Panc1 (cell line): ENCODE measurements around the gene WNK1. TPM values are rescaled to one million over a fixed set of nuclear protein-coding genes. Genes with fewer than 3 reads are reported as not detected.

Experiments
- ATAC-seq: fragments of 200-7000 bp; cut with Tn5 transposase; 2 replicates; pipeline ENCODE4 v1.9.1; 2020; ENCODE audit warnings: mild to moderate bottlenecking, moderate library complexity
- BruUV-seq: library from RNA; stranded (reverse); fragments of 400-500 nt; replicated peaks from 2 replicates; lab custom pipeline; 2021; lab: Mats Ljungman, UMichigan
- CTCF ChIA-PET: fragments of 300-600 bp; sonication (Branson Sonifier 250); formaldehyde crosslinking; loops from one replicate; lab custom pipeline; 2022; ENCODE audit warnings: antibody characterized with exemption; lab: Charles Lee
- POLR2A ChIA-PET: fragments of 300-600 bp; sonication (Branson Sonifier 250); formaldehyde crosslinking; loops from one replicate; lab custom pipeline; 2022; ENCODE audit warnings: antibody characterized with exemption; lab: Charles Lee
- DNase-seq: peaks from one replicate; pipeline ENCODE4 v3.0.0-alpha.2; 2010; ENCODE audit warnings: low read depth, low spot score
- H3K27ac ChIP-seq: 2 replicates; pipeline ENCODE4 v1.5.1; 2011; ENCODE audit warnings: mild to moderate bottlenecking, low read length, inconsistent platforms
- H3K27me3 ChIP-seq: fragments of 200-500 bp; sonication (Bioruptor generic); 2 replicates; pipeline ENCODE4 v1.6.0; 2014; ENCODE audit warnings: low read length, inconsistent platforms; ENCODE audit not compliant: control insufficient read depth, insufficient read depth
- H3K36me3 ChIP-seq: fragments of 200-500 bp; sonication (Bioruptor generic); 2 replicates; pipeline ENCODE4 v1.5.1; 2014; ENCODE audit warnings: inconsistent platforms, mild to moderate bottlenecking, low read length, moderate library complexity; ENCODE audit not compliant: control insufficient read depth, insufficient read depth
- H3K4me1 ChIP-seq: 2 replicates; pipeline ENCODE4 v1.5.1; 2011; ENCODE audit warnings: inconsistent platforms, mild to moderate bottlenecking, low read length, moderate library complexity; ENCODE audit not compliant: control insufficient read depth, insufficient read depth
- H3K4me3 ChIP-seq, 2 experiments: 2 replicates each; pipeline ENCODE4 v1.5.1; 2011 to 2012; ENCODE audit warnings: low read depth in 2 of 2, low read length in 2 of 2, mild to moderate bottlenecking in 2 of 2, inconsistent platforms in 1 of 2, moderate library complexity in 1 of 2
- H3K9me3 ChIP-seq: fragments of 200-500 bp; sonication (Bioruptor generic); 2 replicates; pipeline ENCODE4 v1.5.1; 2014; ENCODE audit warnings: low read depth, mild to moderate bottlenecking, inconsistent platforms, low read length, moderate library complexity; ENCODE audit not compliant: control insufficient read depth, insufficient read depth
- POLR2AphosphoS5 ChIP-seq: IDR thresholded peaks from 2 replicates; pipeline ENCODE4 v1.6.1; 2012; ENCODE audit warnings: mild to moderate bottlenecking, low read depth, low read length, moderate library complexity
- SIN3A ChIP-seq: IDR thresholded peaks from 2 replicates; pipeline ENCODE4 v1.6.1; 2012; ENCODE audit warnings: low read depth, mild to moderate bottlenecking, low read length, moderate library complexity, borderline replicate concordance; ENCODE audit not compliant: insufficient read depth
- TCF7L2 ChIP-seq: IDR thresholded peaks from 2 replicates; pipeline ENCODE4 v1.6.1; 2011; ENCODE audit warnings: mild to moderate bottlenecking, low read depth, low read length, inconsistent platforms
- in situ Hi-C: cut with HindIII; loops from 2 replicates; pipeline ENCODE4 v1.10.0; 2016; ENCODE audit warnings: low sequenced_read_pairs, low pct_unique_long_range_greater_than_20kb
- intact Hi-C: fragments of 100-400 bp; cut with micrococcal nuclease; formaldehyde crosslinking; loops from one replicate; pipeline ENCODE4 v1.10.0; 2022; ENCODE audit not compliant: unreplicated experiment
- total RNA-seq: library from RNA; stranded (reverse); gene quantifications from one replicate; pipeline ENCODE4 v1.2.1, GENCODE V29; 2021; ENCODE audit not compliant: unreplicated experiment
- TF ChIP-seq, protein P1 (sequence below): fragments of 450-650 bp; IDR thresholded peaks from 2 replicates; pipeline ENCODE4 v1.5.1; 2017; ENCODE audit warnings: mild to moderate bottlenecking
- TF ChIP-seq, protein P2 (sequence below), 2 experiments: IDR thresholded peaks; 2 replicates each; pipeline ENCODE4 v1.6.1; 2011 to 2012; ENCODE audit warnings: low read depth in 2 of 2, control low read depth in 1 of 2, low read length in 1 of 2, mild to moderate bottlenecking in 1 of 2, moderate library complexity in 1 of 2; ENCODE audit not compliant: insufficient read depth in 1 of 2

The WNK1 gene
- total RNA-seq, 1 experiment from 2014 or later, result 181 TPM

DNA sequence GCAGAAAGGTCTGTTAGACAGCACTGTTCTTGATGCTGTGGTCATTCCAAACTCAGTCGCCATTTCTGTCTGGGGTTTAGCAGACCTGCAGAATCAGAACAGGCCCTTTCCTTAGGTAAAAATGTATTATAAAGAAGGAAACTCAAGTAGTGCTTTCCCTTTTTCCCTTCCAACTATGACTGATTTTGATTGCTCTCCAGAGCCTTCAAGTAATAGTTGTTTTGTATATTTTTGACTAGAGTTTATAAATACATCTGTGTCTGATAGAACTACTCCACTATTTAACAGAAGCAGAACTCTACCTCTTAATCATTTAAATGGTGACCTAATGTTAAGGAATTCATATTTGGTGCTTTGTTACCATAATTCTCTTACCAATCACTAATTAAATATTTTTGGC is 74.0 kb downstream of the WNK1 start:
- BruUV-seq, result no TSS peak
- ChIA-PET POLR2A (no interaction called here), CTCF (no interaction called here)
- Histone ChIP-seq H3K4me1 (no peaks in the 10 kb centered on the region), H3K27me3 (no peaks in the 10 kb centered on the region), H3K27ac (no peak overlapping the region), H3K4me3 (no peak overlapping the region), H3K9me3 (no peaks in the 10 kb centered on the region; the same call in 1 of the 2 replicates), H3K36me3 (peaks cover 21% of the 10 kb centered on the region)
- intact Hi-C loops (no loop called here), in situ Hi-C loops (no loop called here)
- no peak for DNase-seq
- TF ChIP-seq POLR2AphosphoS5 (no peak), SIN3A (no peak), TCF7L2 (no peak)
- TF ChIP-seq, protein P1, sequence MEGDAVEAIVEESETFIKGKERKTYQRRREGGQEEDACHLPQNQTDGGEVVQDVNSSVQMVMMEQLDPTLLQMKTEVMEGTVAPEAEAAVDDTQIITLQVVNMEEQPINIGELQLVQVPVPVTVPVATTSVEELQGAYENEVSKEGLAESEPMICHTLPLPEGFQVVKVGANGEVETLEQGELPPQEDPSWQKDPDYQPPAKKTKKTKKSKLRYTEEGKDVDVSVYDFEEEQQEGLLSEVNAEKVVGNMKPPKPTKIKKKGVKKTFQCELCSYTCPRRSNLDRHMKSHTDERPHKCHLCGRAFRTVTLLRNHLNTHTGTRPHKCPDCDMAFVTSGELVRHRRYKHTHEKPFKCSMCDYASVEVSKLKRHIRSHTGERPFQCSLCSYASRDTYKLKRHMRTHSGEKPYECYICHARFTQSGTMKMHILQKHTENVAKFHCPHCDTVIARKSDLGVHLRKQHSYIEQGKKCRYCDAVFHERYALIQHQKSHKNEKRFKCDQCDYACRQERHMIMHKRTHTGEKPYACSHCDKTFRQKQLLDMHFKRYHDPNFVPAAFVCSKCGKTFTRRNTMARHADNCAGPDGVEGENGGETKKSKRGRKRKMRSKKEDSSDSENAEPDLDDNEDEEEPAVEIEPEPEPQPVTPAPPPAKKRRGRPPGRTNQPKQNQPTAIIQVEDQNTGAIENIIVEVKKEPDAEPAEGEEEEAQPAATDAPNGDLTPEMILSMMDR, result no peak
- TF ChIP-seq, protein P2, sequence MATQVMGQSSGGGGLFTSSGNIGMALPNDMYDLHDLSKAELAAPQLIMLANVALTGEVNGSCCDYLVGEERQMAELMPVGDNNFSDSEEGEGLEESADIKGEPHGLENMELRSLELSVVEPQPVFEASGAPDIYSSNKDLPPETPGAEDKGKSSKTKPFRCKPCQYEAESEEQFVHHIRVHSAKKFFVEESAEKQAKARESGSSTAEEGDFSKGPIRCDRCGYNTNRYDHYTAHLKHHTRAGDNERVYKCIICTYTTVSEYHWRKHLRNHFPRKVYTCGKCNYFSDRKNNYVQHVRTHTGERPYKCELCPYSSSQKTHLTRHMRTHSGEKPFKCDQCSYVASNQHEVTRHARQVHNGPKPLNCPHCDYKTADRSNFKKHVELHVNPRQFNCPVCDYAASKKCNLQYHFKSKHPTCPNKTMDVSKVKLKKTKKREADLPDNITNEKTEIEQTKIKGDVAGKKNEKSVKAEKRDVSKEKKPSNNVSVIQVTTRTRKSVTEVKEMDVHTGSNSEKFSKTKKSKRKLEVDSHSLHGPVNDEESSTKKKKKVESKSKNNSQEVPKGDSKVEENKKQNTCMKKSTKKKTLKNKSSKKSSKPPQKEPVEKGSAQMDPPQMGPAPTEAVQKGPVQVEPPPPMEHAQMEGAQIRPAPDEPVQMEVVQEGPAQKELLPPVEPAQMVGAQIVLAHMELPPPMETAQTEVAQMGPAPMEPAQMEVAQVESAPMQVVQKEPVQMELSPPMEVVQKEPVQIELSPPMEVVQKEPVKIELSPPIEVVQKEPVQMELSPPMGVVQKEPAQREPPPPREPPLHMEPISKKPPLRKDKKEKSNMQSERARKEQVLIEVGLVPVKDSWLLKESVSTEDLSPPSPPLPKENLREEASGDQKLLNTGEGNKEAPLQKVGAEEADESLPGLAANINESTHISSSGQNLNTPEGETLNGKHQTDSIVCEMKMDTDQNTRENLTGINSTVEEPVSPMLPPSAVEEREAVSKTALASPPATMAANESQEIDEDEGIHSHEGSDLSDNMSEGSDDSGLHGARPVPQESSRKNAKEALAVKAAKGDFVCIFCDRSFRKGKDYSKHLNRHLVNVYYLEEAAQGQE (IDR thresholded peaks at IDR 0.05; ENCODE audit: insufficient read depth in 1 of 2, low read depth in 2 of 2, low read length in 1 of 2), result no peak
- no peak for ATAC-seq

DNA sequence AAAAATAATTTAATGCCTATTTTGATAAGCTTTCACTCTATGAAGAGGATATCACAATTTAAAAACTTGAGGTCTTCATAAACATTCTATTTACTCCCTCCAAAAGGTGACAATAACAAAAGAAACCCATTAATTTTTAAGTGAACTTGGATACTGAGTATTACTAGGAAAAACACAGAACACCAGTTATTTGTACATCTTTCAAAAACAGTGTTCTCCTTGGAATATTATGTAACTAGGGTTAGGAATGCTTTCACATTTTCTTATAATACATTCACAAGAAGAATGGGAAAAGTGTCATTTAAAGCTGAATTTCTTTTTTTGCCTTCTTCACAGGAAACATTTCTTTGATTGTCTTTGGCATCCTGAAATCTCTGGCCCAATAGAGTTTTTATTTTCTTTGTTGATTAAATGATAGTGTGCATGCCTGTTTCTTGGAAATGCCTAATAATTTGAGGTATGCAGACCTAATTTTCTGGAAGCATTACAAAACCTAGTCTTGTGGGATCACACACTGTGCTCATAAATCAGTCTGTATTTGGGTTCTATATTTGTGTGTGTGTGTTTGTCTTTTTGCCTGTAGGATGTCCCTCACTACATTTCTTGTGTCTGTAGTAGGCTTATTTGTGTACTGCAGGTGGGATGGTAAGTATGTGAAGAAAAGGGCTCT is 76.5 kb downstream of the WNK1 start:
- Histone ChIP-seq H3K36me3 (peaks cover 24% of the 10 kb centered on the region), H3K9me3 (no peaks in the 10 kb centered on the region), H3K4me3 (no peak overlapping the region), H3K4me1 (no peaks in the 10 kb centered on the region), H3K27me3 (no peaks in the 10 kb centered on the region), H3K27ac (no peak overlapping the region)
- ATAC-seq (no peak), DNase-seq (no peak)
- no TSS peak for BruUV-seq
- in situ Hi-C loops, result no loop called here
- intact Hi-C loops, result no loop called here
- POLR2A ChIA-PET, result no interaction called here
- CTCF ChIA-PET, result interaction anchor here (0.7 kb wide), 1 partner anchor 276 kb away, joined by 3 read pairs; no protein-coding TSS in a partner anchor
- no peak for TF ChIP-seq TCF7L2
- TF ChIP-seq, protein P1, result no peak
- TF ChIP-seq SIN3A, result no peak
- TF ChIP-seq POLR2AphosphoS5, result no peak
- TF ChIP-seq, protein P2 (IDR thresholded peaks at IDR 0.05; ENCODE audit: insufficient read depth in 1 of 2, low read depth in 2 of 2, low read length in 1 of 2), result no peak
